GM12878 (cell line): ENCODE data around the gene C1QTNF1. TPM values are rescaled to one million over a fixed set of nuclear protein-coding genes. Genes with fewer than 3 reads are reported as not detected.

ENCODE experiments used
- ATAC-seq: fragments of 200-7000 bp; cut with Tn5 transposase; 3 replicates; pipeline ENCODE4 v1.9.1; 2020; ENCODE audit warnings: mild to moderate bottlenecking, moderate library complexity
- BruUV-seq: library from RNA; stranded (reverse); fragments of 400-500 nt; replicated peaks from 2 replicates; lab custom pipeline; 2021; lab: Mats Ljungman, UMichigan
- CTCF ChIA-PET: fragments of 300-600 bp; sonication (Branson Sonifier 250); formaldehyde crosslinking; extraction: SDS; loops from one replicate; lab custom pipeline; 2021; ENCODE audit warnings: inconsistent platforms; lab: Yijun Ruan, JAX
- POLR2A ChIA-PET: fragments of 350-600 bp; formaldehyde crosslinking; extraction: SDS; loops from one replicate; lab custom pipeline; 2021; ENCODE audit warnings: inconsistent platforms; lab: Charles Lee
- RAD21 ChIA-PET: fragments of 300-600 bp; sonication (Branson Sonifier 250); formaldehyde crosslinking; loops from one replicate; lab custom pipeline; 2023; ENCODE audit warnings: antibody characterized with exemption; ENCODE audit not compliant: unreplicated experiment; lab: Charles Lee
- SMC1A ChIA-PET: fragments of 300-600 bp; sonication (Branson Sonifier 250); formaldehyde crosslinking; loops from one replicate; lab custom pipeline; 2023; ENCODE audit not compliant: unreplicated experiment, uncharacterized antibody; lab: Charles Lee
- DNase-seq: peaks from one replicate; pipeline ENCODE4 v3.0.0-alpha.2; 2011; ENCODE audit warnings: low read depth, low spot score
- FAIRE-seq: peaks from 3 replicates; lab custom pipeline; 2011; peaks lifted over from hg19 to GRCh38; lab: Jason Lieb, UNC
- H2AFZ ChIP-seq: 2 replicates; pipeline ENCODE4 v1.6.0; 2011; ENCODE audit warnings: low read depth, low read length, control low read depth; ENCODE audit not compliant: control insufficient read depth
- H3K27ac ChIP-seq: 2 replicates; pipeline ENCODE4 v1.5.1; 2011; ENCODE audit warnings: control low read depth; ENCODE audit not compliant: control insufficient read depth, insufficient read depth
- H3K27me3 ChIP-seq, 2 experiments: replicated peaks in 1 of 2; 2 replicates each; pipeline versions ENCODE4 v1.6.0 to v1.6.1; 2011; ENCODE audit warnings: low read length in 1 of 2; ENCODE audit not compliant: control insufficient read depth in 2 of 2, insufficient read depth in 2 of 2
- H3K36me3 ChIP-seq, 2 experiments: 2 replicates each; pipeline ENCODE4 v1.5.1; 2011; ENCODE audit warnings: low read length in 1 of 2; ENCODE audit not compliant: control insufficient read depth in 2 of 2, insufficient read depth in 2 of 2
- H3K4me1 ChIP-seq: 2 replicates; pipeline ENCODE4 v1.6.1; 2011; ENCODE audit warnings: mild to moderate bottlenecking, low read length, moderate library complexity, mixed read lengths; ENCODE audit not compliant: control insufficient read depth, insufficient read depth
- H3K4me2 ChIP-seq: 2 replicates; pipeline ENCODE4 v1.6.0; 2011; ENCODE audit warnings: control low read depth; ENCODE audit not compliant: control insufficient read depth, insufficient read depth
- H3K4me3 ChIP-seq: fragments of 200-600 bp; sonication (generic); 2 replicates; pipeline ENCODE4 v1.5.1; 2016
- H3K79me2 ChIP-seq: 2 replicates; pipeline ENCODE4 v1.6.0; 2011; ENCODE audit warnings: low read length; ENCODE audit not compliant: control insufficient read depth, insufficient read depth
- H3K9ac ChIP-seq: 2 replicates; pipeline ENCODE4 v1.8.0; 2011; ENCODE audit warnings: low read length, control low read depth, mixed read lengths; ENCODE audit not compliant: control insufficient read depth, insufficient read depth
- H3K9me3 ChIP-seq: replicated peaks from 3 replicates; pipeline ENCODE4 v1.5.1; 2011; ENCODE audit warnings: mild to moderate bottlenecking, low read length; ENCODE audit not compliant: control insufficient read depth, insufficient read depth
- H4K20me1 ChIP-seq: 2 replicates; pipeline ENCODE4 v1.6.0; 2011; ENCODE audit not compliant: control insufficient read depth, insufficient read depth
- CEBPZ ChIP-seq: fragments of 150-350 bp; IDR thresholded peaks from 2 replicates; pipeline ENCODE4 v1.6.1; 2016; ENCODE audit warnings: low read depth, low read length
- IRF3 ChIP-seq: fragments of 450-650 bp; IDR thresholded peaks from 2 replicates; pipeline ENCODE4 v1.6.1; 2014; ENCODE audit warnings: mild to moderate bottlenecking
- KDM1A ChIP-seq: fragments of 200-600 bp; sonication (generic); IDR thresholded peaks from 2 replicates; pipeline ENCODE4 v1.6.1; 2016; ENCODE audit warnings: borderline replicate concordance
- REST ChIP-seq: IDR thresholded peaks from 2 replicates; pipeline ENCODE4 v1.6.1; 2012; ENCODE audit warnings: mild to moderate bottlenecking, low read depth, low read length
- SP1 ChIP-seq: IDR thresholded peaks from one replicate; pipeline ENCODE4 v1.6.1; 2011; ENCODE audit warnings: low read depth, low read length
- TCF3 ChIP-seq: IDR thresholded peaks from 2 replicates; pipeline ENCODE4 v1.6.1; 2012; ENCODE audit warnings: low read depth, mild to moderate bottlenecking, low read length, borderline replicate concordance; ENCODE audit not compliant: insufficient read depth
- ZSCAN29 ChIP-seq: fragments of 450-650 bp; IDR thresholded peaks from 2 replicates; pipeline ENCODE4 v1.6.1; 2017; ENCODE audit warnings: mild to moderate bottlenecking, moderate library complexity
- WGBS: methylation state at CpG from one replicate; pipeline ENCODE4 v1.1.6; 2016; ENCODE audit warnings: low lambda C conversion rate; ENCODE audit not compliant: insufficient replicate concordance, insufficient coverage; ENCODE audit errors: missing lambda C conversion rate; 5-methylcytosine and 5-hydroxymethylcytosine counted together
- in situ Hi-C: fragments of 300-500 bp; cut with MboI; formaldehyde crosslinking; loops from 9 replicates; pipeline ENCODE4 v1.14.3; 2018; ENCODE audit warnings: mixed read lengths
- intact Hi-C: fragments of 100-400 bp; cut with micrococcal nuclease; formaldehyde crosslinking; loops from one replicate; pipeline ENCODE4 v1.14.2; 2022; ENCODE audit not compliant: unreplicated experiment
- polyA plus RNA-seq, 11 experiments: library from polyadenylated mRNA; depleted of rRNA in 4 of 11; unstranded in 6 of 11; stranded (reverse) in 5 of 11; fragments of >200 nt; fragmentation: Nextera tagmentation in 4 of 11; fragmentation: Illumina TruSeq in 1 of 11; extraction: Ambion mirVana in 4 of 11; extraction: Trizol in 1 of 11; gene quantifications; 1 replicate in 1 of 11; 2 replicates in 10 of 11; pipeline versions ENCODE4 v1.2.1 to v1.2.3, GENCODE V29; 2011 to 2016; ENCODE audit warnings: inconsistent platforms in 2 of 11, missing spikeins in 2 of 11, low read depth in 1 of 11
- total RNA-seq, 4 experiments: library from RNA; depleted of rRNA in 3 of 4; stranded (reverse); fragments of >200 nt in 3 of 4; fragmentation: Illumina TruSeq in 1 of 4; extraction: Trizol in 1 of 4; gene quantifications; 2 replicates each; pipeline versions ENCODE4 v1.2.1 to v1.2.3, GENCODE V29; 2013 to 2021

The C1QTNF1 gene
- total and polyA plus RNA-seq, 10 of the 15 experiments (the other 5 are each of a cell fraction or from before 2014, with no cell fraction given), result 0.05 to 1.1 (median 0.15) TPM; not detected in 4

GRCh38 chr17:79089720-79090442 is 65.9 kb downstream of the C1QTNF1 start:
- H3K27me3 ChIP-seq, result no peaks in the 10 kb centered on the region
- in situ Hi-C loops (no loop called here), intact Hi-C loops (no loop called here)
- no peak overlapping the region for H2AFZ ChIP-seq
- no peaks in the 10 kb centered on the region for H3K9me3 ChIP-seq
- H4K20me1 ChIP-seq, result no peaks in the 10 kb centered on the region
- no peak for FAIRE-seq
- RAD21 ChIA-PET, result interaction anchor here (1.0 to 5.5 kb wide), 2 partner anchors 298 to 303 kb away, joined by 3 to 41 read pairs; no protein-coding TSS in a partner anchor
- SMC1A ChIA-PET, result no interaction called here
- DNase-seq, result no peak
- CTCF ChIA-PET, result interaction anchor here (1.2 to 3.6 kb wide), 2 partner anchors 25 to 302 kb away, joined by 4 to 59 read pairs; no protein-coding TSS in a partner anchor
- no peak overlapping the region for H3K27ac ChIP-seq
- no peaks in the 10 kb centered on the region for H3K79me2 ChIP-seq
- BruUV-seq, result no TSS peak
- H3K4me2 ChIP-seq, result no peak overlapping the region
- no peaks in the 10 kb centered on the region for H3K4me1 ChIP-seq
- H3K4me3 ChIP-seq, result no peak overlapping the region
- no peak for ATAC-seq
- POLR2A ChIA-PET, result no interaction called here
- WGBS, result 81% methylated on average over 20 of the region's 31 CpGs
- peaks cover 0 to 4% of the 10 kb centered on the region in 2 experiments; a peak in 2 of 4 replicates for H3K36me3 ChIP-seq
- H3K9ac ChIP-seq, result no peak overlapping the region
- TF ChIP-seq KDM1A (no peak), IRF3 (no peak), TCF3 (no peak), REST (no peak), CEBPZ (no peak), ZSCAN29 (no peak), SP1 (no peak)
